Lower leg skin (tissue), 3 donors: ENCODE data around the gene CAMKK1.

Experiments
- POLR2A ChIP-seq, 2 donors: fragments of 450-650 bp; IDR thresholded peaks; one replicate each; pipeline ENCODE4 v1.6.1; 2016 to 2017; ENCODE audit warnings: antibody characterized with exemption in 2 of 2, mild to moderate bottlenecking in 1 of 2, moderate library complexity in 1 of 2
- TF ChIP-seq, protein P1 (sequence below), 3 donors: fragments of 450-650 bp; IDR thresholded peaks; one replicate each; pipeline ENCODE4 v1.5.1; 2016; ENCODE audit warnings: antibody characterized with exemption in 3 of 3, mild to moderate bottlenecking in 3 of 3, moderate library complexity in 2 of 3

DNA sequence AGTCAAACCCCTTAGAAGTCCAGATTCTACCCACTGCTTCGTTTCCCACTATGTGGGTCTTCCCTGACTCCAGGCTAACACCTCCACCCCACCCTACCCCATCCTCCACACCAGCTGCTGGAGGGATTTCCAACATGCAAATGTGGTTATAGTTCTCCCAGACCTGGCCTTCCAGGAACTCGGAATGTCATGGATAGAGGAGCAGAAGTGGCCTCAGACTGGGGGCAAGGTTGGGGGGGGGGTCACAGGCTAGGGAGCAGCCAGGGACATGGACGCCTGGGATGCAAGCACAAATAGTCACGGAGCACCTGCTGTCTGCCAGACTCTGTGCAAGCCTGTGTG, 2.0 kb downstream of the CAMKK1 start:
- TF ChIP-seq, protein P1, sequence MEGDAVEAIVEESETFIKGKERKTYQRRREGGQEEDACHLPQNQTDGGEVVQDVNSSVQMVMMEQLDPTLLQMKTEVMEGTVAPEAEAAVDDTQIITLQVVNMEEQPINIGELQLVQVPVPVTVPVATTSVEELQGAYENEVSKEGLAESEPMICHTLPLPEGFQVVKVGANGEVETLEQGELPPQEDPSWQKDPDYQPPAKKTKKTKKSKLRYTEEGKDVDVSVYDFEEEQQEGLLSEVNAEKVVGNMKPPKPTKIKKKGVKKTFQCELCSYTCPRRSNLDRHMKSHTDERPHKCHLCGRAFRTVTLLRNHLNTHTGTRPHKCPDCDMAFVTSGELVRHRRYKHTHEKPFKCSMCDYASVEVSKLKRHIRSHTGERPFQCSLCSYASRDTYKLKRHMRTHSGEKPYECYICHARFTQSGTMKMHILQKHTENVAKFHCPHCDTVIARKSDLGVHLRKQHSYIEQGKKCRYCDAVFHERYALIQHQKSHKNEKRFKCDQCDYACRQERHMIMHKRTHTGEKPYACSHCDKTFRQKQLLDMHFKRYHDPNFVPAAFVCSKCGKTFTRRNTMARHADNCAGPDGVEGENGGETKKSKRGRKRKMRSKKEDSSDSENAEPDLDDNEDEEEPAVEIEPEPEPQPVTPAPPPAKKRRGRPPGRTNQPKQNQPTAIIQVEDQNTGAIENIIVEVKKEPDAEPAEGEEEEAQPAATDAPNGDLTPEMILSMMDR (IDR thresholded peaks at IDR 0.05): no peak
- no peak for TF ChIP-seq POLR2A (IDR thresholded peaks at IDR 0.05)
